Kidney (tissue), 14 donors: ENCODE measurements around the gene KHSRP. TPM values are rescaled to one million over a fixed set of nuclear protein-coding genes. Genes with fewer than 3 reads are reported as not detected.

Experiments
- DNase-seq, 5 donors: peaks; one replicate each; pipeline ENCODE4 v3.0.0-alpha.2; 2013 to 2020
- FAIRE-seq: peaks from 2 replicates; lab custom pipeline; 2012; peaks lifted over from hg19 to GRCh38; lab: Jason Lieb, UNC
- H3K27ac ChIP-seq, 2 donors: one replicate each; pipeline ENCODE4 v1.7.0; 2013; ENCODE audit warnings: low read depth in 2 of 2, low read length in 2 of 2, inconsistent platforms in 1 of 2
- H3K27me3 ChIP-seq: one replicate; pipeline ENCODE4 v1.7.1; 2013; ENCODE audit warnings: low read length, inconsistent platforms; ENCODE audit not compliant: control insufficient read depth, insufficient read depth
- H3K36me3 ChIP-seq, 3 donors: one replicate each; pipeline versions ENCODE4 v1.7.0 to v1.7.1; 2013; ENCODE audit warnings: low read length in 3 of 3, control low read depth in 1 of 3, inconsistent platforms in 1 of 3; ENCODE audit not compliant: insufficient read depth in 3 of 3, control insufficient read depth in 2 of 3
- H3K4me1 ChIP-seq, 3 donors: one replicate each; pipeline versions ENCODE4 v1.7.0 to v1.7.1; 2013; ENCODE audit warnings: low read length in 3 of 3, inconsistent platforms in 1 of 3, low read depth in 1 of 3; ENCODE audit not compliant: control insufficient read depth in 2 of 3, insufficient read depth in 2 of 3
- H3K4me3 ChIP-seq, 3 donors: one replicate each; pipeline versions ENCODE4 v1.7.0 to v1.8.1; 2013; ENCODE audit warnings: low read length in 3 of 3, control low read depth in 1 of 3, inconsistent platforms in 1 of 3
- H3K9ac ChIP-seq, 3 donors: one replicate each; pipeline versions ENCODE4 v1.7.0 to v1.7.1; 2013; ENCODE audit warnings: low read length in 3 of 3, control low read depth in 1 of 3, inconsistent platforms in 1 of 3
- H3K9me3 ChIP-seq, 3 donors: one replicate each; pipeline versions ENCODE4 v1.7.0 to v1.7.1; 2013; ENCODE audit warnings: low read length in 3 of 3, control low read depth in 1 of 3, inconsistent platforms in 1 of 3; ENCODE audit not compliant: control insufficient read depth in 2 of 3, insufficient read depth in 1 of 3
- CTCF ChIP-seq: IDR thresholded peaks from 3 replicates; pipeline ENCODE4 v1.5.1; 2012; ENCODE audit warnings: mild to moderate bottlenecking, moderate library complexity, borderline replicate concordance; ENCODE audit not compliant: insufficient read depth; ENCODE audit errors: extremely low read depth
- intact Hi-C: fragments of 100-400 bp; cut with DNase I; formaldehyde crosslinking; loops from one replicate; pipeline ENCODE4 v1.11.1; 2022
- polyA plus RNA-seq: library from polyadenylated mRNA; stranded (reverse); fragments of 350-450 nt; fragmentation: Illumina TruSeq; extraction: RNeasy Lipid Tissue Mini Kit (QIAGEN cat#74804); gene quantifications from one replicate; pipeline ENCODE4 v1.2.3, GENCODE V29; 2014; ENCODE audit warnings: low read depth, low replicate concordance; ENCODE audit not compliant: insufficient read depth
- total RNA-seq: library from RNA; stranded (reverse); fragmentation: NEBNext Ultra II Directional; extraction: Animal tissue kit (Norgen Biotek cat#: 25700); gene quantifications from one replicate; pipeline ENCODE4 v1.2.1, GENCODE V29; 2021
- donor health status: control.
- donor health status: control.
- donor health status: control.
- donor health status: control.
- donor health status: control.
- donor health status: DM: yes; HTN: yes; CAD: no.
- donor health status: Normal renal cell carcinoma (clear cell type).

Gene KHSRP
- total and polyA plus RNA-seq, 2 donors from 2014 or later: 52.9 to 175 TPM

GRCh38 chr19:6416658-6417405 is 7.8 kb downstream of the KHSRP start:
- H3K9me3 ChIP-seq: no peaks in the 10 kb centered on the region
- no peak overlapping the region for H3K27ac ChIP-seq
- H3K27me3 ChIP-seq: no peaks in the 10 kb centered on the region
- H3K4me3 ChIP-seq: no peak overlapping the region
- no peak overlapping the region for H3K9ac ChIP-seq
- DNase-seq (no peak), FAIRE-seq (no peak)
- intact Hi-C loops: no loop called here
- no peak for TF ChIP-seq CTCF
- peaks cover 0 to 8% (median 1%) of the 10 kb centered on the region in 3 donors for H3K4me1 ChIP-seq
- peaks cover 7 to 64% (median 27%) of the 10 kb centered on the region in 3 donors for H3K36me3 ChIP-seq

GRCh38 chr19:6415591-6416190 is 8.9 kb downstream of the KHSRP start:
- intact Hi-C loops: no loop called here
- no peak for DNase-seq
- Histone ChIP-seq H3K27ac (no peak overlapping the region), H3K27me3 (no peaks in the 10 kb centered on the region), H3K36me3 (peaks cover 5 to 53% (median 24%) of the 10 kb centered on the region in 3 donors), H3K4me1 (peaks cover 0 to 6% (median 0%) of the 10 kb centered on the region in 3 donors), H3K9me3 (no peaks in the 10 kb centered on the region), H3K4me3 (no peak overlapping the region), H3K9ac (no peak overlapping the region)
- TF ChIP-seq CTCF: no peak
- no peak for FAIRE-seq

- H3K9me3 ChIP-seq: no peaks in the 10 kb centered on the region
- peaks cover 2 to 46% (median 20%) of the 10 kb centered on the region in 3 donors for H3K36me3 ChIP-seq
- H3K9ac ChIP-seq: no peak overlapping the region
- intact Hi-C loops: no loop called here
- H3K4me3 ChIP-seq: no peak overlapping the region
- H3K27me3 ChIP-seq: no peaks in the 10 kb centered on the region
- peaks cover 0 to 6% (median 0%) of the 10 kb centered on the region in 3 donors for H3K4me1 ChIP-seq
- no peak for DNase-seq
- no peak overlapping the region for H3K27ac ChIP-seq
- no peak for FAIRE-seq
- TF ChIP-seq CTCF: no peak
Measured at GRCh38 chr19:6414793-6415590, 9.6 kb downstream of the KHSRP start.
